GM18517 (cell line): ENCODE measurements around the gene GRM5.
"Not testable (repeated sequence)": the region's sequence is repeated elsewhere in the genome, so short reads cannot be mapped to it uniquely, and the experiment has no call there.

Experiments used
- ATAC-seq: cut with Tn5 transposase; IDR thresholded peaks from one replicate; pipeline ENCODE4 v1.9.1; 2021; ENCODE audit warnings: mild to moderate bottlenecking, moderate library complexity; ENCODE audit not compliant: unreplicated experiment

GRM5 gene

GRCh38 chr11:89065651-89066201 lies at the start of gene GRM5:
Gene GRM5, minus strand, starts transcription at chr11:89065982. Its CDS starts 18,110 bp downstream, at chr11:89047872.
- not testable (repeated sequence) for ATAC-seq

- ATAC-seq = peak; percentile 95
Observed at GRCh38 chr11:89097956-89098355, 32.2 kb upstream of the GRM5 start.

GRCh38 chr11:89093806-89094205 lies 28.0 kb upstream of the GRM5 start:
- not testable (repeated sequence) for ATAC-seq

GRCh38 chr11:89084951-89085350 lies 19.2 kb upstream of the GRM5 start:
- not testable (repeated sequence) for ATAC-seq

- ATAC-seq = not testable (repeated sequence)
Observed at GRCh38 chr11:89070911-89071310, 5.1 kb upstream of the GRM5 start.

GRCh38 chr11:89067264-89067663 lies 1.5 kb upstream of the GRM5 start:
- ATAC-seq = no peak

GRCh38 chr11:89065066-89065465 lies 716 bp downstream of the GRM5 start:
- no peak for ATAC-seq

- ATAC-seq = not testable (repeated sequence)
Observed at GRCh38 chr11:89063481-89063951, 2.3 kb downstream of the GRM5 start.

- not testable (repeated sequence) for ATAC-seq
Observed at GRCh38 chr11:89062771-89063298, 2.9 kb downstream of the GRM5 start.

GRCh38 chr11:89061839-89062238 lies 3.9 kb downstream of the GRM5 start:
- not testable (repeated sequence) for ATAC-seq

GRCh38 chr11:89057406-89057805 lies 8.4 kb downstream of the GRM5 start:
- ATAC-seq = not testable (repeated sequence)

- no peak for ATAC-seq
Observed at GRCh38 chr11:89052220-89052619, 13.6 kb downstream of the GRM5 start.

GRCh38 chr11:89047159-89047558 lies 18.6 kb downstream of the GRM5 start:
- ATAC-seq = not testable (repeated sequence)

- not testable (repeated sequence) for ATAC-seq
Observed at GRCh38 chr11:89043861-89044588, 21.8 kb downstream of the GRM5 start.

GRCh38 chr11:89029671-89030070 lies 36.1 kb downstream of the GRM5 start:
- ATAC-seq = not testable (repeated sequence)

GRCh38 chr11:89021339-89021738 lies 44.4 kb downstream of the GRM5 start:
- ATAC-seq = no peak

- not testable (repeated sequence) for ATAC-seq
Observed at GRCh38 chr11:89019827-89020547, 45.8 kb downstream of the GRM5 start.

GRCh38 chr11:89016214-89016613 lies 49.6 kb downstream of the GRM5 start:
- no peak for ATAC-seq

GRCh38 chr11:89015614-89016013 lies 50.2 kb downstream of the GRM5 start:
- no peak for ATAC-seq

GRCh38 chr11:89000852-89001251 lies 64.9 kb downstream of the GRM5 start:
- not testable (repeated sequence) for ATAC-seq

GRCh38 chr11:88979641-88980040 lies 86.1 kb downstream of the GRM5 start:
- no peak for ATAC-seq
